Activated CD8-positive, alpha-beta T cell treated with anti-CD3 and anti-CD28 coated beads for 36 hours (primary cell): Measurements from ENCODE around the gene SUDS3. TPM values are rescaled to one million over a fixed set of nuclear protein-coding genes. Genes with fewer than 3 reads are reported as not detected.

Source experiments
- ATAC-seq: fragments of 200-7000 bp; cut with Tn5 transposase; one replicate; pipeline ENCODE4 v1.10.0; 2021; ENCODE audit warnings: mild to moderate bottlenecking, moderate library complexity
- CTCF ChIA-PET: fragments of 350-600 bp; sonication (Branson Sonifier 250); formaldehyde crosslinking; loops from one replicate; lab custom pipeline; 2021; ENCODE audit warnings: antibody characterized with exemption; lab: Charles Lee
- POLR2A ChIA-PET: fragments of 350-600 bp; sonication (Branson Sonifier 250); formaldehyde crosslinking; loops from one replicate; lab custom pipeline; 2021; ENCODE audit warnings: antibody characterized with exemption; lab: Charles Lee
- DNase-seq: peaks from one replicate; pipeline ENCODE4 v3.0.0-alpha.2; 2020
- H3K27ac Mint-ChIP-seq: one replicate; pipeline ENCODE4 v1.8.0; 2021; ENCODE audit warnings: mild to moderate bottlenecking, mixed read lengths
- H3K27me3 Mint-ChIP-seq: one replicate; pipeline ENCODE4 v1.8.0; 2021; ENCODE audit warnings: mixed read lengths
- H3K36me3 Mint-ChIP-seq: one replicate; pipeline ENCODE4 v1.8.0; 2021; ENCODE audit warnings: low read depth, mixed read lengths
- H3K4me1 Mint-ChIP-seq: one replicate; pipeline ENCODE4 v1.8.0; 2021; ENCODE audit warnings: low read depth, mixed read lengths
- H3K4me3 Mint-ChIP-seq: one replicate; pipeline ENCODE4 v1.8.0; 2021; ENCODE audit warnings: mild to moderate bottlenecking, moderate library complexity, mixed read lengths
- H3K9me3 Mint-ChIP-seq: one replicate; pipeline ENCODE4 v1.8.0; 2021; ENCODE audit warnings: mixed read lengths
- intact Hi-C: fragments of 100-400 bp; cut with micrococcal nuclease; formaldehyde crosslinking; loops from one replicate; pipeline ENCODE4 v1.10.0; 2022
- total RNA-seq, 2 experiments: library from RNA; stranded (reverse); gene quantifications; one replicate each; pipeline ENCODE4 v1.2.3, GENCODE V29; 2021
- TF ChIP-seq, protein P1 (sequence below): fragments of 200-600 bp; IDR thresholded peaks from one replicate; pipeline ENCODE4 v1.8.0; 2022; ENCODE audit warnings: antibody characterized with exemption, mild to moderate bottlenecking

The SUDS3 gene
- total RNA-seq, 2 experiments from 2014 or later = 18.0 to 19.8 TPM

GRCh38 chr12:118330421-118331018 is 45.8 kb upstream of the SUDS3 start:
- ATAC-seq (no peak), DNase-seq (no peak)
- intact Hi-C loops = no loop called here
- Mint-ChIP-seq H3K27ac (peak overlapping the region; percentile 46), H3K27me3 (no peaks in the 10 kb centered on the region), H3K36me3 (peaks cover 22% of the 10 kb centered on the region), H3K4me1 (peaks cover 39% of the 10 kb centered on the region), H3K9me3 (no peaks in the 10 kb centered on the region), H3K4me3 (no peak overlapping the region)
- POLR2A ChIA-PET = interaction anchor here (0.6 kb wide), 1 partner anchor 24 kb away, joined by 3 read pairs; no protein-coding TSS in a partner anchor
- CTCF ChIA-PET = interaction anchor here (0.7 kb wide), 1 partner anchor 22 kb away, joined by 3 read pairs; no protein-coding TSS in a partner anchor
- TF ChIP-seq, protein P1, sequence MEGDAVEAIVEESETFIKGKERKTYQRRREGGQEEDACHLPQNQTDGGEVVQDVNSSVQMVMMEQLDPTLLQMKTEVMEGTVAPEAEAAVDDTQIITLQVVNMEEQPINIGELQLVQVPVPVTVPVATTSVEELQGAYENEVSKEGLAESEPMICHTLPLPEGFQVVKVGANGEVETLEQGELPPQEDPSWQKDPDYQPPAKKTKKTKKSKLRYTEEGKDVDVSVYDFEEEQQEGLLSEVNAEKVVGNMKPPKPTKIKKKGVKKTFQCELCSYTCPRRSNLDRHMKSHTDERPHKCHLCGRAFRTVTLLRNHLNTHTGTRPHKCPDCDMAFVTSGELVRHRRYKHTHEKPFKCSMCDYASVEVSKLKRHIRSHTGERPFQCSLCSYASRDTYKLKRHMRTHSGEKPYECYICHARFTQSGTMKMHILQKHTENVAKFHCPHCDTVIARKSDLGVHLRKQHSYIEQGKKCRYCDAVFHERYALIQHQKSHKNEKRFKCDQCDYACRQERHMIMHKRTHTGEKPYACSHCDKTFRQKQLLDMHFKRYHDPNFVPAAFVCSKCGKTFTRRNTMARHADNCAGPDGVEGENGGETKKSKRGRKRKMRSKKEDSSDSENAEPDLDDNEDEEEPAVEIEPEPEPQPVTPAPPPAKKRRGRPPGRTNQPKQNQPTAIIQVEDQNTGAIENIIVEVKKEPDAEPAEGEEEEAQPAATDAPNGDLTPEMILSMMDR = no peak

GRCh38 chr12:118332511-118332910 is 43.8 kb upstream of the SUDS3 start:
- POLR2A ChIA-PET = interaction anchor here (0.8 kb wide), 1 partner anchor 10 kb away, joined by 3 read pairs; no protein-coding TSS in a partner anchor
- no peaks in the 10 kb centered on the region for H3K27me3 Mint-ChIP-seq

DNA sequence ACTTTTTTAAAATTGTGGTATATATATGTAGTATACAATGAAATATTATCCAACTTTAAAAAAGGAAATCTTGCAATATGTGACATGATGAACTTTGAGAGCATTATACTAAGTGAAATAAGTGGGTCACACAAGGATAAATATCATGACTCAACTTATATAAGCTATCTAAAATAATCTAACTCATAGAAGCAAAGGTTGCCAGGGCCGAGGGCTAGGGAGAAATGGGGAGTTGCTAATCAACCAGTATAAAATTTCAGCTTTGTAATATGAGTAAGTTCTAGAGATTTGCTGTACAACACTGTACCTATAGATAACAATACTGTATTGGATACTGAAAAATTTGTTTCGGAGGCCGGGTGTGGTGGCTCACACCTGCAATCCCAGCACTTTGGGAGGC is 42.1 kb upstream of the SUDS3 start:
- POLR2A ChIA-PET = no interaction called here
- Mint-ChIP-seq H3K9me3 (no peaks in the 10 kb centered on the region), H3K4me3 (no peak overlapping the region), H3K27ac (no peak overlapping the region), H3K36me3 (peaks cover 17% of the 10 kb centered on the region), H3K4me1 (peaks cover 45% of the 10 kb centered on the region), H3K27me3 (no peaks in the 10 kb centered on the region)
- CTCF ChIA-PET = interaction anchor here (1.1 to 1.2 kb wide), 2 partner anchors 24 to 78 kb away, joined by 3 read pairs; no protein-coding TSS in a partner anchor
- no peak for DNase-seq
- ATAC-seq = no peak
- TF ChIP-seq, protein P1 = no peak
- intact Hi-C loops = no loop called here

More at GRCh38 chr12:118332511-118332910, 43.8 kb upstream of the SUDS3 start:
- intact Hi-C loops = no loop called here
- no peak for ATAC-seq
- peaks cover 44% of the 10 kb centered on the region for H3K4me1 Mint-ChIP-seq
- TF ChIP-seq, protein P1 = no peak
- no peaks in the 10 kb centered on the region for H3K9me3 Mint-ChIP-seq
- CTCF ChIA-PET = interaction anchor here (0.6 to 0.9 kb wide), 2 partner anchors 11 to 44 kb away, joined by 3 to 4 read pairs; partner anchors contain the start of gene SUDS3
- no peak overlapping the region for H3K27ac Mint-ChIP-seq
- peaks cover 18% of the 10 kb centered on the region for H3K36me3 Mint-ChIP-seq
- H3K4me3 Mint-ChIP-seq = no peak overlapping the region
- DNase-seq = no peak

DNA sequence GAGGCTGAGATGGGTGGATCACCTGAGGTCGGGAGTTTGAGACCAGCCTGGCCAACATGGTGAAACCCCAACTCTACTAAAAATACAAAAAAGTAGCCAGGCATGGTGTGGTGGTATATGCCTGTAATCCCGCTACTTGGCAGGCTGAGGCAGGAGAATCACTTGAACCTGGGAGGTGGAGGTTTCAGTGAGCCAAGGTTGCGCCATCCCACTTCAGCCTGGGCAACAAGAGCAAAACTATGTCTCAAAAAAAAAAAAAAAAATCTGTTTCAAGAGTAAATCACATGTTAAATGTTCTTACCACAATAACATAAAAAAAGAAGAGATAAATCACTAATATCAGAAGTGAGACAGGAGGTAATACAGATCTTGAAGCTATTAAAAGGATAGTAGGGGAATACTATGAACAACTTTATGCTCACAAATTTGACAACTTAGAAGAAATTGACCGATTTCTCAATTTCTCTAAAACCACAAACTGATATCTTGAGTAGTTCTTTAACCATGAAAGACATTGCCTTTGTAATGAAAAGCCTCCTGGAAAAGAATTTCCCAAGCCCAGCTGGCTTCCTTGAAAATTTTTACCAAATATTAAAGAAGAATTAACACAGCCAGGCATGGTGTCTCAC is 41.3 kb upstream of the SUDS3 start:
- ChIA-PET CTCF (interaction anchor here (1.1 to 1.2 kb wide), 2 partner anchors 23 to 79 kb away, joined by 3 read pairs; no protein-coding TSS in a partner anchor), POLR2A (no interaction called here)
- no peak overlapping the region for H3K27ac Mint-ChIP-seq
- intact Hi-C loops = no loop called here
- no peaks in the 10 kb centered on the region for H3K9me3 Mint-ChIP-seq
- peaks cover 39% of the 10 kb centered on the region for H3K4me1 Mint-ChIP-seq
- no peaks in the 10 kb centered on the region for H3K27me3 Mint-ChIP-seq
- H3K36me3 Mint-ChIP-seq = peaks cover 17% of the 10 kb centered on the region
- TF ChIP-seq, protein P1 = no peak
- DNase-seq (no peak), ATAC-seq (no peak)
- H3K4me3 Mint-ChIP-seq = no peak overlapping the region

- intact Hi-C loops = no loop called here
- H3K4me3 Mint-ChIP-seq = no peak overlapping the region
- H3K27me3 Mint-ChIP-seq = no peaks in the 10 kb centered on the region
- peaks cover 14% of the 10 kb centered on the region for H3K36me3 Mint-ChIP-seq
- CTCF ChIA-PET = no interaction called here
- POLR2A ChIA-PET = no interaction called here
- H3K9me3 Mint-ChIP-seq = no peaks in the 10 kb centered on the region
- H3K27ac Mint-ChIP-seq = no peak overlapping the region
- H3K4me1 Mint-ChIP-seq = peaks cover 29% of the 10 kb centered on the region
- ATAC-seq = no peak
- DNase-seq = no peak
- TF ChIP-seq, protein P1 = no peak
These were observed 40.2 kb upstream of the SUDS3 start for GRCh38 chr12:118336123-118336522.
